BJ (cell line): Measurements from ENCODE around the gene HIPK2. TPM values are rescaled to one million over a fixed set of nuclear protein-coding genes. Genes with fewer than 3 reads are reported as not detected.

Source experiments
- CTCF ChIA-PET: fragments of 350-600 bp; formaldehyde crosslinking; extraction: SDS; loops from one replicate; lab custom pipeline; 2021; ENCODE audit warnings: antibody characterized with exemption, inconsistent platforms; lab: Yijun Ruan, JAX
- POLR2A ChIA-PET: fragments of 300-600 bp; sonication (Branson Sonifier 250); formaldehyde crosslinking; extraction: SDS; loops from one replicate; lab custom pipeline; 2021; ENCODE audit warnings: antibody characterized with exemption; lab: Charles Lee
- DNase-seq: peaks from one replicate; pipeline ENCODE4 v3.0.0-alpha.2; 2011; ENCODE audit warnings: low read depth
- H3K27me3 ChIP-seq: 2 replicates; pipeline ENCODE4 v1.6.0; 2011; ENCODE audit warnings: low read length; ENCODE audit not compliant: control insufficient read depth, insufficient read depth
- H3K36me3 ChIP-seq: 2 replicates; pipeline ENCODE4 v1.5.1; 2011; ENCODE audit warnings: low read length; ENCODE audit not compliant: control insufficient read depth, insufficient read depth
- H3K4me3 ChIP-seq: 2 replicates; pipeline ENCODE4 v1.5.1; 2011; ENCODE audit warnings: low read depth, mild to moderate bottlenecking, control low read depth, low read length
- polyA plus RNA-seq: library from polyadenylated mRNA; depleted of rRNA; stranded (reverse); fragments of >200 nt; gene quantifications from 2 replicates; pipeline ENCODE4 v1.2.3, GENCODE V29; 2011
- TF ChIP-seq, protein P1 (sequence below): IDR thresholded peaks from 2 replicates; pipeline ENCODE4 v1.5.1; 2011; ENCODE audit warnings: low read depth, mild to moderate bottlenecking, control low read depth, inconsistent platforms, low read length, moderate library complexity; ENCODE audit not compliant: insufficient read depth

The HIPK2 gene
- polyA plus RNA-seq, 1 experiment = 3.6 TPM

DNA sequence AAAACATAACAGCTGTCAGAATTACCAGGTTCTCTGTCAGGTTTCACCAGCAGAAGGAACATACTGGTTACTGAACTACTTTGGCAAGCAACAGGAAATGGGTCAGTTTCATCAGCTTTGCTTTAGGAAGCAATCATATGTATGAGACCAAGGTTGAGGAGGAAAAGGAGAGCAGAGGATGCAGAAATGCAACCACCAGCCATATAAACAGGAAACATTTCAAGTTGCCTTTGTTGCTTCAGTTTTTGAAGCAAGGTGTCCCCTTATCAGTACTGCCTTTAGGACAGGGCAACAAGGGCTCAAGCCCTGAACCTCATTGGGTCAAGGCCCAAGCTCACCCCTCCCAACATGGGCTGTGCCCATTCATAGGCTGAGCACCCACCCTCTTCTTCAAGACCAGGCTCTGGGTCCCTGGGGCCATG, 10.2 kb downstream of the HIPK2 start:
- CTCF ChIA-PET = interaction anchor here (7.0 kb wide), 1 partner anchor 121 kb away, joined by 28 read pairs; no protein-coding TSS in a partner anchor
- POLR2A ChIA-PET = no interaction called here
- no peaks in the 10 kb centered on the region for H3K36me3 ChIP-seq
- H3K4me3 ChIP-seq = no peak overlapping the region
- DNase-seq = no peak
- H3K27me3 ChIP-seq = no peaks in the 10 kb centered on the region
- TF ChIP-seq, protein P1, sequence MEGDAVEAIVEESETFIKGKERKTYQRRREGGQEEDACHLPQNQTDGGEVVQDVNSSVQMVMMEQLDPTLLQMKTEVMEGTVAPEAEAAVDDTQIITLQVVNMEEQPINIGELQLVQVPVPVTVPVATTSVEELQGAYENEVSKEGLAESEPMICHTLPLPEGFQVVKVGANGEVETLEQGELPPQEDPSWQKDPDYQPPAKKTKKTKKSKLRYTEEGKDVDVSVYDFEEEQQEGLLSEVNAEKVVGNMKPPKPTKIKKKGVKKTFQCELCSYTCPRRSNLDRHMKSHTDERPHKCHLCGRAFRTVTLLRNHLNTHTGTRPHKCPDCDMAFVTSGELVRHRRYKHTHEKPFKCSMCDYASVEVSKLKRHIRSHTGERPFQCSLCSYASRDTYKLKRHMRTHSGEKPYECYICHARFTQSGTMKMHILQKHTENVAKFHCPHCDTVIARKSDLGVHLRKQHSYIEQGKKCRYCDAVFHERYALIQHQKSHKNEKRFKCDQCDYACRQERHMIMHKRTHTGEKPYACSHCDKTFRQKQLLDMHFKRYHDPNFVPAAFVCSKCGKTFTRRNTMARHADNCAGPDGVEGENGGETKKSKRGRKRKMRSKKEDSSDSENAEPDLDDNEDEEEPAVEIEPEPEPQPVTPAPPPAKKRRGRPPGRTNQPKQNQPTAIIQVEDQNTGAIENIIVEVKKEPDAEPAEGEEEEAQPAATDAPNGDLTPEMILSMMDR = no peak

DNA sequence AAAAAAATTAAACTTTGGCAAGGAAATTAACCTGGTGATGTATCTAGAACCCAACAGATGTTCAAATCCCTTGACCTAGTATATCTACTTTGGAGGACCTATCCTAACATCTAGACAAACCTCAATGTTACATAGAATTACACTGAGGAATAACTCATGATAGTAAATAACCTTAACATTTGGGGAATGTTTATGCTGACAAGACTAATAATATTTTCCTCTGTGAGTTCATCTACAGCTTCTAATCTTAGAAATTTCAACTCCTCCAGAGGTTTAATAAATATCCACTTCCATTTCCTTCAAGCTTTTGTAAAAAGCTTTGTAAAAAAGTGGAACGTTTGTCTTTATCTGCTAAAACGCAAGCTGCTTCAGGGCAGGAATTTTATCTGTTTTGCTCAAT, 12.7 kb downstream of the HIPK2 start:
- Histone ChIP-seq H3K36me3 (no peaks in the 10 kb centered on the region), H3K27me3 (no peaks in the 10 kb centered on the region), H3K4me3 (no peak overlapping the region)
- no peak for DNase-seq
- ChIA-PET CTCF (interaction anchor here (0.7 to 1.4 kb wide), 2 partner anchors 40 to 237 kb away, joined by 3 read pairs; no protein-coding TSS in a partner anchor), POLR2A (no interaction called here)
- TF ChIP-seq, protein P1 = no peak

DNA sequence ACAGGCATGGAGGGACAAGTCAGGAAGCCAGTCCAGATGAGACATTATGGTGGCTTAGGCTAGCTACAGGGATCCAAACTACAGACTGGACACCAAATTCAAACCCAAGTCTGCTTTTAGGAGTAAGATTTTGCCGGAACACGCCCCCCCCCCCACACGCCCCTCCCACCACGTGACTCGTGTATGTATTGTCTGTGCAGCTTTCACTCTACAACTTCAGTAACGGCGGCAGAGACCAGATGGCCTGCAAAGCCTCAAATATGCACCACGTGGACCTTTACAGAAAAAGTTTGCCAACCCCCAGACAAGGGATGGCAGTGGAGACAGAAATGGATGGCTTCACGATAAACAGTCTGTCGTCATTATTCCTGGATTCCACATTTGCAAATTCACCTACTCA, 14.5 kb downstream of the HIPK2 start:
- ChIA-PET CTCF (interaction anchor here (0.6 kb wide), 1 partner anchor 15 kb away, joined by 3 read pairs; no protein-coding TSS in a partner anchor), POLR2A (no interaction called here)
- TF ChIP-seq, protein P1 = no peak
- Histone ChIP-seq H3K36me3 (no peaks in the 10 kb centered on the region), H3K4me3 (no peak overlapping the region), H3K27me3 (no peaks in the 10 kb centered on the region)
- no peak for DNase-seq

DNA sequence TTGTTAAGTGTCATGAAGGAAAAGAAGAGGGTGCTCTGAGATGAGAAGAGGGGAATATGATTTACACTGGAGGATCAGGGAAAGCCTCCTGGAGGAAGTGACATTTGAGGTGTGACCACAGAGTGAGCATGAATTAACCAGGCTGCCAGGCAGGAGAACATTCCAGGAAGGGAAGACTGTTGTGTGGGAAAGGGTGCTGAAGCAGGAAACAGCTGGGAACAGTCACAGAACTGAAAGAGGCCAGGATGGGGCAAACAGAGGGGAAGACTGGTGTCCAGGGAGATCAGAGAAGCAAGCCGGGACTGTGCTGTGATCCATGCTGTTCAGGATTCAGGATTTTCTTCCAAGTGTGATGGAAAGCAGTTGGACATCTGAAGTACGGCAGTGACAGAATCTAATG, 14.9 kb downstream of the HIPK2 start:
- TF ChIP-seq, protein P1 = no peak
- DNase-seq = no peak
- no peaks in the 10 kb centered on the region for H3K36me3 ChIP-seq
- H3K27me3 ChIP-seq = no peaks in the 10 kb centered on the region
- ChIA-PET POLR2A (no interaction called here), CTCF (interaction anchor here (0.6 kb wide), 1 partner anchor 15 kb away, joined by 3 read pairs; no protein-coding TSS in a partner anchor)
- no peak overlapping the region for H3K4me3 ChIP-seq

DNA sequence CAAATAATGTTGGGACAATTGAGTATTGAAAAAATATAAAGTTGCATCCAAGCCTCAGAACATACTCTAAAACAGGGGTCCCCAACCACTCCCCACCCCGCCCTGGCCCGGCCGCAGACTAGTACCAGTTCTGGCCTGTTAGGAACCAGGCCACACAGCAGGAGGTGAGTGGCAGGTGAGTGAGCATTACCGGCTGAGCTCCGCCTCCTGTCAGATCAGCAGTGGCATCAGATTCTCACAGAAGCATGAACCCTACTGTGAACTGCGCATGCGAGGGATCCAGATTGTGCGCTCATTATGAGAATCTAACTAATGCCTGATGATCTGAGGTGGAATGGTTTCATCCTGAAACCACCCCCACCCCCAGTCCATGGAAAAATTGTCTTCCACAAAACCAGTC, 19.4 kb downstream of the HIPK2 start:
- TF ChIP-seq, protein P1 = no peak
- H3K4me3 ChIP-seq = no peak overlapping the region
- ChIA-PET POLR2A (no interaction called here), CTCF (no interaction called here)
- no peaks in the 10 kb centered on the region; the same call in 1 of the 2 replicates for H3K36me3 ChIP-seq
- no peaks in the 10 kb centered on the region for H3K27me3 ChIP-seq
- DNase-seq = no peak
